ENCODE data around the gene VILL.
"Not testable (repeated sequence)": the region's sequence is repeated elsewhere in the genome, so short reads cannot be mapped to it uniquely, and the experiment has no call there.

Gene VILL

DNA sequence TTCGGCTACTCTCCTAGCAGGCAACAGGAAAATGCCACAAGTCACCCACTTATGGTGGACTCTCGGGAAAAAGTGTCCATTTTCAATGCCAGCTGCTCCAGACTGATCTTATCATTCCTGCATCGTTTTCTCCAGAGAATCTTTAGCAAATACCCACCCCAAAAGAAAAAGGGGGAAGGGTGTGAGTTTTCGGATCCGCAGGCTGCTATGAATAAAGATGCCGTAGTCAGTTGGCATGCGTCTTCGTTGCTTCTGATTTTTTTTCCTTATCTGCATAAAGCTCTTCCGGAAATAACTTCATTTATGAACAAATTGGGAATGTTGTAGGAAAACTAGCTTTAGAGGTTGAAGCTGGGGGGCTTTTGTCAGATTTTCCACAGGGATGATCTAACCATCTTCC lies 22.4 kb upstream of the VILL start:
- Histone ChIP-seq H3K9me3 (ENCODE audit: low read depth, low read length) (no peaks in the 10 kb centered on the region), H3K9ac (ENCODE audit: insufficient read length) (no peak overlapping the region), H3K27ac (no peak overlapping the region), H3K4me3 (no peak overlapping the region), H3K36me3 (ENCODE audit: insufficient read depth, low read length) (no peaks in the 10 kb centered on the region)
- DNase-seq (ENCODE audit: low read depth, low spot score): no peak
- no peak for TF ChIP-seq FOXP2 (optimal IDR thresholded peaks at IDR 0.05; ENCODE audit: control extremely low read depth, extremely low read length, insufficient read depth)
- TF ChIP-seq POLR2AphosphoS5 (IDR thresholded peaks at IDR 0.05; ENCODE audit: borderline replicate concordance, low read depth, low read length): no peak
- TF ChIP-seq EZH2 (IDR thresholded peaks at IDR 0.05): no peak

DNA sequence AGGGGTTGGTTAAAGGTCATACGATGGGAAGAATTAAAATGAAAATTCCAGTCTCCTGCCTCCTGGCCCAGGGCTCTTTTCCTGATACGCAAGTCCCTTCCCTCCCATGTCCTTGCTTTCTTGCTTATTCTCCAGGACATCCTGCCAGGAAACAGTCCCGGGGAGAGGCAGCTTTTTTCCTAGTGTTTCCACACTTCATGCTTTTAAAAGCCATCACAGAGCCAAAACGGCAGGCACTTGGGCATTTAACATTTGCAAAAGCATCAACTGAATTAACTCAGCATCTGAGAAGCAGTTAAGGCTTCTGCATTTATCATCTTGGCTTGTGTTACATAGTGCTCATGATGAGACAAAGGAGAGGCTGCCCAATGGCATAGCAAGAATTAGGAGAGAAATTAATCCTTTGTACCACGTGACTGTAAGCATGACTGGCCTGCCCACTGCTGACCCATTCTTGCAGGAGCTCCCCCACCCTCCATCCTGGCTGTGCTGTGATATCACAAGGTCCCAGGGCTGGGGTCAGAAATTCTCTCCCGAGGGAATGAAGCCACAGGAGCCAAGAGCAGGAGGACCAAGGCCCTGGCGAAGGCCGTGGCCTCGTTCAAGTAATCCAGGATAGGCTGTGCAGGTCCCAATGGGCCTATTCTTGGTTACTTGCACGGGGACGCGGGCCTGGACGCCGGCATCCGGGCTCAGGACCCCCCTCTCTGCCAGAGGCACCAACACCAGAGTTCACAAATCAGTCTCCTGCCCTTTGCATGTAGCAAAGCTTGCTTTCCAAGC lies 21.6 kb upstream of the VILL start:
- H3K27ac ChIP-seq: no peak overlapping the region
- H3K4me3 ChIP-seq: no peak overlapping the region
- no peak overlapping the region for H3K9ac ChIP-seq (ENCODE audit: insufficient read length)
- TF ChIP-seq FOXP2 (optimal IDR thresholded peaks at IDR 0.05; ENCODE audit: control extremely low read depth, extremely low read length, insufficient read depth) (no peak), EZH2 (IDR thresholded peaks at IDR 0.05) (no peak), POLR2AphosphoS5 (IDR thresholded peaks at IDR 0.05; ENCODE audit: borderline replicate concordance, low read depth, low read length) (no peak)
- DNase-seq (ENCODE audit: low read depth, low spot score): no peak
- no peaks in the 10 kb centered on the region for H3K9me3 ChIP-seq (ENCODE audit: low read depth, low read length)
- H3K36me3 ChIP-seq (ENCODE audit: insufficient read depth, low read length): no peaks in the 10 kb centered on the region

DNA sequence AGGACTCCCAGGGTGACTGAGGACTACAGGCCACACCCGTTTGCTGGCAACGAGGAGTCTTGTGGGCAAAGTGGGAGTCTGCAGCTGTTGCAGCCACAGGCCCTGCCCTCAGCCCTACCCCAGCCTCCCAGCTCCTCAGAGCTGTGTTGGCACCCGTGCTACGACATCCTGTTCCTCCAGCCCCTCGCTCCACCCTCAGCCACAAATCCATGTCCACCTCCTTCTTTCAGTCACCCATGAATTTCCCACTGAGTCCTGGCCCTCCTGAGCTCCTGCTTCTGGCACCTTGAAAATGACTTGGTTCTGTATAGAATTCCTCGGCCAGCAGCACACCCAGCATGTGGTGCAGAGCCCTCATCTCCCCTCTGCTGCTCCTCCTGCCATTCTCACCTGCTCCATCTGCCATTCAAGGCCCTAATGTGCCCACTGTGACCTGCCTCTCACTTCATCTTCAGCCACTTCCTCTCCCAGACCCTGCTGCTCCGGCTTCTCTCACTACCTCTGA lies 20.9 kb upstream of the VILL start:
- TF ChIP-seq POLR2AphosphoS5 (IDR thresholded peaks at IDR 0.05; ENCODE audit: borderline replicate concordance, low read depth, low read length) (no peak), EZH2 (IDR thresholded peaks at IDR 0.05) (no peak), FOXP2 (optimal IDR thresholded peaks at IDR 0.05; ENCODE audit: control extremely low read depth, extremely low read length, insufficient read depth) (no peak)
- no peak for DNase-seq (ENCODE audit: low read depth, low spot score)
- H3K27ac ChIP-seq: no peak overlapping the region
- H3K9me3 ChIP-seq (ENCODE audit: low read depth, low read length): no peaks in the 10 kb centered on the region
- H3K4me3 ChIP-seq: no peak overlapping the region
- no peaks in the 10 kb centered on the region for H3K36me3 ChIP-seq (ENCODE audit: insufficient read depth, low read length)
- no peak overlapping the region for H3K9ac ChIP-seq (ENCODE audit: insufficient read length)

DNA sequence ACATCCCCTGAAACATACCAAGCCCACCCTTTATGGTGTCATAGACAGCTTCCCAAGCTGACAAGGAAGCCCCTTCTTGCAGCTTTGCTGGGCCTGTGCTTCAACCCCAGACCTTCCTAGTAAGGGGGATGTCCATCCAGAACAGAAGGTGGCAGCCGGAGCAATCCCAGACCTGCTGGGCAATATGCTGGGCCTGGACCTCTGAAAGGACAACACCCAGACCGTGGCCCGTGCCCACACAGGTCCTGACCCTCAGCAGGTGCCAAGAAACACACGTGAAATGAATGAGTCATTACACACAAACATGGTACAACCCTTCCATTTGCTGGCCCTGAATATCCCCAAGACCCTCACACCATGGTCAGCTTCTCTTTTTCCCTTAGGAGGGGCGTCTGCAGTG lies 19.8 kb upstream of the VILL start:
- Histone ChIP-seq H3K27ac (no peak overlapping the region), H3K4me3 (no peak overlapping the region), H3K36me3 (ENCODE audit: insufficient read depth, low read length) (peaks cover under 1% of the 10 kb centered on the region; the same call in 1 of the 2 replicates), H3K9ac (ENCODE audit: insufficient read length) (no peak overlapping the region), H3K9me3 (ENCODE audit: low read depth, low read length) (no peaks in the 10 kb centered on the region)
- TF ChIP-seq POLR2AphosphoS5 (IDR thresholded peaks at IDR 0.05; ENCODE audit: borderline replicate concordance, low read depth, low read length) (no peak), FOXP2 (optimal IDR thresholded peaks at IDR 0.05; ENCODE audit: control extremely low read depth, extremely low read length, insufficient read depth) (no peak), EZH2 (IDR thresholded peaks at IDR 0.05) (no peak)
- DNase-seq (ENCODE audit: low read depth, low spot score): no peak

DNA sequence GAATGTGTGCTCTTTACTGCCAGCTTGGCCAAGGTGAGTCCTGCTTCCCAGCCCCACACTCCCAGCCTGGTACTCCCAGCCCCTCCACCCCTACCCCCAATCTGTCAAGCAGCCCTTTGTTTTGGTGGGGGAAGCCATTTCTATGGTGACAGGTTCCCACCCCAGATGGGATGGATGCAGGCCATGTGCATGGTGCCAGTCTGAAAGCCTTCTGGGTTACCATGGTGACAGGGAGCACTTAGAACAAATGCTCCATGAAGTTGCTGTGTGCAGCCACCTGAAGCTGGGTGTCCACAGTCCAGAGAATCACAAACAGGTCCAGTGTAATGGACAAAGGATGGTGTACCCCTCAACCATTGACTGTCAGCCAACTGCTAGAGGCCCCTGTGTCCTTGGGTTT lies 19.1 kb upstream of the VILL start:
- H3K36me3 ChIP-seq (ENCODE audit: insufficient read depth, low read length): peaks cover 3% of the 10 kb centered on the region; the same call in 1 of the 2 replicates
- H3K27ac ChIP-seq: no peak overlapping the region
- TF ChIP-seq FOXP2 (optimal IDR thresholded peaks at IDR 0.05; ENCODE audit: control extremely low read depth, extremely low read length, insufficient read depth) (no peak), POLR2AphosphoS5 (IDR thresholded peaks at IDR 0.05; ENCODE audit: borderline replicate concordance, low read depth, low read length) (no peak), EZH2 (IDR thresholded peaks at IDR 0.05) (no peak)
- no peak for DNase-seq (ENCODE audit: low read depth, low spot score)
- no peak overlapping the region for H3K4me3 ChIP-seq
- H3K9ac ChIP-seq (ENCODE audit: insufficient read length): no peak overlapping the region
- no peaks in the 10 kb centered on the region for H3K9me3 ChIP-seq (ENCODE audit: low read depth, low read length)

DNA sequence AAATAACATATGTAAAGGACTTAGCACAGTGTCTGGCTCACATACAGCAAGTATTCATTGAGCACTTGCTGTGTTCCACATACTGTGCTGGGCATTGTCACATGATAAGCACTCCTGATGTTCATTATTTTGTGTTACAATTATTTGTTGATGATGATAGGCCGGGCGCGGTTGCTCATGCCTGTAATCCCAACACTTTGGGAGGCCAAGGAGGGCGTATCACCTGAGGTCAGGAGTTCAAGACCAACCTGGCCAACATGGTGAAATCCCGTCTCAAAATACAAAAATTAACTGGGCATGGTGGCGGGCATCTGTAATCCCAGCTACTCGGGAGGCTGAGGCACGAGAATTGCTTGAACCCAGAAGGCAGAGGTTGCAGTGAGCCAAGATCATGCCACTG lies 18.5 kb upstream of the VILL start:
- H3K36me3 ChIP-seq (ENCODE audit: insufficient read depth, low read length); H3K9ac ChIP-seq (ENCODE audit: insufficient read length); H3K4me3 ChIP-seq; H3K27ac ChIP-seq; H3K9me3 ChIP-seq (ENCODE audit: low read depth, low read length); DNase-seq (ENCODE audit: low read depth, low spot score): not testable (repeated sequence)

DNA sequence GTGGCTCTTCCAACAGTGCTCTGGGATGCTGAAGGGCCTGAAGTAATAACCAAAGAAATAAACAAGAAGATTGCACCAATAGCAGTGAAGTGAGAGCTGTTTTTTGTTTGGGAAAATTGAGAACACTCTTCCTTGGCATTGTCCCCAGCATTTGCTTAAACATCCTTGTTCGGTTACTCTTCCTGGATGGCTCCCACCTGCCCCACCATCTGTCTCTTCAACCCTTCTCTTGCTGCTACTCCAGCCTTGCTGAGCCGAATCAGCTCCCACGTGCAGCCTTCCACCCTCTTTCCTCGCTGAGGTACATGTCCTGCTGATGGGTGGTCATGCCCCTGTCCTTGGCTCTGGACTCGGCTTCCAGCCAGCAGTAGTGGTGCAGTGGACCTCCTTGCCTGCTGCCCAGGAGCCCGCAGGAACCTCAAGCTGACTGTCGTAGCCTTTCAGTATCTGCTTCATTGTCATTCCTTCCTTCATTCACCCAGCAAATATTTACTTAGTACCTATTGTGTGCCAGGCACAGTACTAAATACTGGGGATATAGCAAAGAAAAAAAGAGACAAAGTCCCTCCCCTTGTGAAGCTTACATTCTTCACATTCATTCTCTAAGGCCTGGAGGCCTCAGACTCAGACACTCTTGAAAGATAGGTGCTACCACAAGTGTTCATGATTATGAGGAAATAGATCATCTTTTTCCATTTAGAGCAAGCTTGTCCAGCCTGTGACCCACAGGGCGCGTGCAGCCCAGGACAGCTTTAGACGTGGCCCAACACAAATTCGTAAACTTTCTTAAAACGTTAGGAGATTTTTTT lies 17.1 kb upstream of the VILL start:
- no peak overlapping the region for H3K4me3 ChIP-seq
- no peaks in the 10 kb centered on the region for H3K9me3 ChIP-seq (ENCODE audit: low read depth, low read length)
- H3K9ac ChIP-seq (ENCODE audit: insufficient read length): no peak overlapping the region
- no peak for TF ChIP-seq FOXP2 (optimal IDR thresholded peaks at IDR 0.05; ENCODE audit: control extremely low read depth, extremely low read length, insufficient read depth)
- no peak for TF ChIP-seq EZH2 (IDR thresholded peaks at IDR 0.05)
- TF ChIP-seq POLR2AphosphoS5 (IDR thresholded peaks at IDR 0.05; ENCODE audit: borderline replicate concordance, low read depth, low read length): no peak
- DNase-seq (ENCODE audit: low read depth, low spot score): no peak
- peaks cover 3% of the 10 kb centered on the region; the same call in 1 of the 2 replicates for H3K36me3 ChIP-seq (ENCODE audit: insufficient read depth, low read length)
- no peak overlapping the region for H3K27ac ChIP-seq

Data from SK-N-MC (cell line).